GM12878 (cell line): Measurements from ENCODE around the gene TRPC1. TPM values are rescaled to one million over a fixed set of nuclear protein-coding genes. Genes with fewer than 3 reads are reported as not detected.

Source experiments
- ATAC-seq: fragments of 200-7000 bp; cut with Tn5 transposase; 3 replicates; pipeline ENCODE4 v1.9.1; 2020; ENCODE audit warnings: mild to moderate bottlenecking, moderate library complexity
- BruUV-seq: library from RNA; stranded (reverse); fragments of 400-500 nt; replicated peaks from 2 replicates; lab custom pipeline; 2021; lab: Mats Ljungman, UMichigan
- CTCF ChIA-PET: fragments of 300-600 bp; sonication (Branson Sonifier 250); formaldehyde crosslinking; extraction: SDS; loops from one replicate; lab custom pipeline; 2021; ENCODE audit warnings: inconsistent platforms; lab: Yijun Ruan, JAX
- POLR2A ChIA-PET: fragments of 350-600 bp; formaldehyde crosslinking; extraction: SDS; loops from one replicate; lab custom pipeline; 2021; ENCODE audit warnings: inconsistent platforms; lab: Charles Lee
- RAD21 ChIA-PET: fragments of 300-600 bp; sonication (Branson Sonifier 250); formaldehyde crosslinking; loops from one replicate; lab custom pipeline; 2023; ENCODE audit warnings: antibody characterized with exemption; ENCODE audit not compliant: unreplicated experiment; lab: Charles Lee
- SMC1A ChIA-PET: fragments of 300-600 bp; sonication (Branson Sonifier 250); formaldehyde crosslinking; loops from one replicate; lab custom pipeline; 2023; ENCODE audit not compliant: unreplicated experiment, uncharacterized antibody; lab: Charles Lee
- DNase-seq: peaks from one replicate; pipeline ENCODE4 v3.0.0-alpha.2; 2011; ENCODE audit warnings: low read depth, low spot score
- FAIRE-seq: peaks from 3 replicates; lab custom pipeline; 2011; peaks lifted over from hg19 to GRCh38; lab: Jason Lieb, UNC
- H2AFZ ChIP-seq: 2 replicates; pipeline ENCODE4 v1.6.0; 2011; ENCODE audit warnings: low read depth, low read length, control low read depth; ENCODE audit not compliant: control insufficient read depth
- H3K27ac ChIP-seq: 2 replicates; pipeline ENCODE4 v1.5.1; 2011; ENCODE audit warnings: control low read depth; ENCODE audit not compliant: control insufficient read depth, insufficient read depth
- H3K27me3 ChIP-seq, 2 experiments: replicated peaks in 1 of 2; 2 replicates each; pipeline versions ENCODE4 v1.6.0 to v1.6.1; 2011; ENCODE audit warnings: low read length in 1 of 2; ENCODE audit not compliant: control insufficient read depth in 2 of 2, insufficient read depth in 2 of 2
- H3K36me3 ChIP-seq, 2 experiments: 2 replicates each; pipeline ENCODE4 v1.5.1; 2011; ENCODE audit warnings: low read length in 1 of 2; ENCODE audit not compliant: control insufficient read depth in 2 of 2, insufficient read depth in 2 of 2
- H3K4me1 ChIP-seq: 2 replicates; pipeline ENCODE4 v1.6.1; 2011; ENCODE audit warnings: mild to moderate bottlenecking, low read length, moderate library complexity, mixed read lengths; ENCODE audit not compliant: control insufficient read depth, insufficient read depth
- H3K4me2 ChIP-seq: 2 replicates; pipeline ENCODE4 v1.6.0; 2011; ENCODE audit warnings: control low read depth; ENCODE audit not compliant: control insufficient read depth, insufficient read depth
- H3K4me3 ChIP-seq: fragments of 200-600 bp; sonication (generic); 2 replicates; pipeline ENCODE4 v1.5.1; 2016
- H3K79me2 ChIP-seq: 2 replicates; pipeline ENCODE4 v1.6.0; 2011; ENCODE audit warnings: low read length; ENCODE audit not compliant: control insufficient read depth, insufficient read depth
- H3K9ac ChIP-seq: 2 replicates; pipeline ENCODE4 v1.8.0; 2011; ENCODE audit warnings: low read length, control low read depth, mixed read lengths; ENCODE audit not compliant: control insufficient read depth, insufficient read depth
- H3K9me3 ChIP-seq: replicated peaks from 3 replicates; pipeline ENCODE4 v1.5.1; 2011; ENCODE audit warnings: mild to moderate bottlenecking, low read length; ENCODE audit not compliant: control insufficient read depth, insufficient read depth
- H4K20me1 ChIP-seq: 2 replicates; pipeline ENCODE4 v1.6.0; 2011; ENCODE audit not compliant: control insufficient read depth, insufficient read depth
- BMI1 ChIP-seq: fragments of 450-650 bp; IDR thresholded peaks from 2 replicates; pipeline ENCODE4 v1.6.1; 2016; ENCODE audit warnings: mild to moderate bottlenecking, moderate library complexity, borderline replicate concordance
- CBX5 ChIP-seq: sonication (generic); IDR thresholded peaks from 2 replicates; pipeline ENCODE4 v1.6.1; 2016; ENCODE audit warnings: low read depth, moderate library complexity, mild to moderate bottlenecking, inconsistent platforms
- CEBPB ChIP-seq, 2 experiments: fragments of 150-350 bp in 1 of 2; IDR thresholded peaks; 2 replicates each; pipeline ENCODE4 v1.6.1; 2012 to 2014; ENCODE audit warnings: low read depth in 2 of 2, low read length in 2 of 2, borderline replicate concordance in 1 of 2, inconsistent platforms in 1 of 2
- CHD1 ChIP-seq: IDR thresholded peaks from 2 replicates; pipeline ENCODE4 v1.6.1; 2012; ENCODE audit warnings: low read depth, low read length, improper control_type of control experiment
- IKZF1 ChIP-seq: fragments of 450-650 bp; conservative IDR thresholded peaks from 2 replicates; pipeline ENCODE4 v1.6.1; 2017; ENCODE audit warnings: antibody characterized with exemption, mild to moderate bottlenecking
- KAT2A ChIP-seq: conservative IDR thresholded peaks from 2 replicates; pipeline ENCODE4 v1.6.1; 2011; ENCODE audit warnings: low read depth, low read length; ENCODE audit not compliant: control insufficient read depth
- MEF2B ChIP-seq: fragments of 450-650 bp; IDR thresholded peaks from 2 replicates; pipeline ENCODE4 v1.6.1; 2018; ENCODE audit warnings: mild to moderate bottlenecking, moderate library complexity; ENCODE audit not compliant: partially characterized antibody, poor library complexity, severe bottlenecking
- NBN ChIP-seq: fragments of 450-650 bp; IDR thresholded peaks from 2 replicates; pipeline ENCODE4 v1.6.1; 2016
- NFYB ChIP-seq: IDR thresholded peaks from 2 replicates; pipeline ENCODE4 v1.6.1; 2011; ENCODE audit warnings: low read depth, mild to moderate bottlenecking, low read length, improper control_type of control experiment, moderate library complexity; ENCODE audit not compliant: insufficient read depth
- NR2C2 ChIP-seq: IDR thresholded peaks from 2 replicates; pipeline ENCODE4 v1.6.1; 2011; ENCODE audit warnings: borderline replicate concordance, low read depth; ENCODE audit not compliant: control insufficient read depth, insufficient read length
- PML ChIP-seq: IDR thresholded peaks from 2 replicates; pipeline ENCODE4 v1.6.1; 2012; ENCODE audit warnings: low read length, inconsistent platforms
- POLR2AphosphoS2 ChIP-seq: IDR thresholded peaks from 2 replicates; pipeline ENCODE4 v1.6.1; 2011; ENCODE audit warnings: low read depth, mild to moderate bottlenecking, low read length, improper control_type of control experiment, moderate library complexity
- POU2F2 ChIP-seq: IDR thresholded peaks from 3 replicates; pipeline ENCODE4 v1.6.1; 2011; ENCODE audit warnings: low read depth, mild to moderate bottlenecking, low read length, borderline replicate concordance
- RCOR1 ChIP-seq: conservative IDR thresholded peaks from 2 replicates; pipeline ENCODE4 v1.6.1; 2012; ENCODE audit warnings: low read depth, low read length, improper control_type of control experiment
- STAT1 ChIP-seq: fragments of 450-650 bp; conservative IDR thresholded peaks from 2 replicates; pipeline ENCODE4 v1.6.1; 2014; ENCODE audit warnings: antibody characterized with exemption, mild to moderate bottlenecking
- TCF7 ChIP-seq: IDR thresholded peaks from 2 replicates; pipeline ENCODE4 v1.6.1; 2014; ENCODE audit warnings: antibody characterized with exemption, borderline replicate concordance
- WGBS: methylation state at CpG from one replicate; pipeline ENCODE4 v1.1.6; 2016; ENCODE audit warnings: low lambda C conversion rate; ENCODE audit not compliant: insufficient replicate concordance, insufficient coverage; ENCODE audit errors: missing lambda C conversion rate; 5-methylcytosine and 5-hydroxymethylcytosine counted together
- in situ Hi-C: fragments of 300-500 bp; cut with MboI; formaldehyde crosslinking; loops from 9 replicates; pipeline ENCODE4 v1.14.3; 2018; ENCODE audit warnings: mixed read lengths
- intact Hi-C: fragments of 100-400 bp; cut with micrococcal nuclease; formaldehyde crosslinking; loops from one replicate; pipeline ENCODE4 v1.14.2; 2022; ENCODE audit not compliant: unreplicated experiment
- polyA plus RNA-seq, 11 experiments: library from polyadenylated mRNA; depleted of rRNA in 4 of 11; unstranded in 6 of 11; stranded (reverse) in 5 of 11; fragments of >200 nt; fragmentation: Nextera tagmentation in 4 of 11; fragmentation: Illumina TruSeq in 1 of 11; extraction: Ambion mirVana in 4 of 11; extraction: Trizol in 1 of 11; gene quantifications; 1 replicate in 1 of 11; 2 replicates in 10 of 11; pipeline versions ENCODE4 v1.2.1 to v1.2.3, GENCODE V29; 2011 to 2016; ENCODE audit warnings: inconsistent platforms in 2 of 11, missing spikeins in 2 of 11, low read depth in 1 of 11
- total RNA-seq, 4 experiments: library from RNA; depleted of rRNA in 3 of 4; stranded (reverse); fragments of >200 nt in 3 of 4; fragmentation: Illumina TruSeq in 1 of 4; extraction: Trizol in 1 of 4; gene quantifications; 2 replicates each; pipeline versions ENCODE4 v1.2.1 to v1.2.3, GENCODE V29; 2013 to 2021
- TF ChIP-seq, protein P1 (sequence below): fragments of 450-650 bp; formaldehyde crosslinking; IDR thresholded peaks from 2 replicates; pipeline ENCODE4 v1.5.0; 2022; ENCODE audit warnings: mild to moderate bottlenecking, missing genetic modification characterization
- TF ChIP-seq, protein P2 (sequence below): fragments of 450-650 bp; IDR thresholded peaks from 2 replicates; pipeline ENCODE4 v1.6.1; 2017; ENCODE audit warnings: mild to moderate bottlenecking, moderate library complexity

The TRPC1 gene
- total and polyA plus RNA-seq, 10 of the 15 experiments (the other 5 are each of a cell fraction or from before 2014, with no cell fraction given), result 0.05 to 2.9 (median 0.17) TPM

GRCh38 chr3:142839831-142840230 is 116.0 kb downstream of the TRPC1 start:
- Histone ChIP-seq H3K9me3 (no peaks in the 10 kb centered on the region), H3K4me2 (no peak overlapping the region), H3K36me3 (no peaks in the 10 kb centered on the region), H3K27ac (no peak overlapping the region), H3K27me3 (no peaks in the 10 kb centered on the region; a peak in 2 of 4 replicates), H3K9ac (no peak overlapping the region), H4K20me1 (no peaks in the 10 kb centered on the region), H3K79me2 (no peaks in the 10 kb centered on the region), H2AFZ (no peak overlapping the region), H3K4me3 (no peak overlapping the region), H3K4me1 (no peaks in the 10 kb centered on the region)
- in situ Hi-C loops (no loop called here), intact Hi-C loops (no loop called here)
- no peak for DNase-seq
- SMC1A ChIA-PET, result no interaction called here
- 7% methylated on average over 2 of the region's 2 CpGs for whole genome bisulfite sequencing
- RAD21 ChIA-PET, result interaction anchor here (1.1 kb wide), 1 partner anchor 11 kb away, joined by 3 read pairs; no protein-coding TSS in a partner anchor
- TF ChIP-seq CEBPB (IDR thresholded peaks at IDR 0.05; ENCODE audit: borderline replicate concordance in 1 of 2, low read depth in 2 of 2, low read length in 2 of 2) (no peak), PML (no peak), NR2C2 (no peak), TCF7 (no peak), NFYB (no peak), CHD1 (no peak), BMI1 (no peak), POLR2AphosphoS2 (no peak), RCOR1 (no peak), NBN (no peak), POU2F2 (no peak), STAT1 (no peak), KAT2A (no peak), CBX5 (no peak), IKZF1 (no peak), MEF2B (no peak)
- TF ChIP-seq, protein P1, sequence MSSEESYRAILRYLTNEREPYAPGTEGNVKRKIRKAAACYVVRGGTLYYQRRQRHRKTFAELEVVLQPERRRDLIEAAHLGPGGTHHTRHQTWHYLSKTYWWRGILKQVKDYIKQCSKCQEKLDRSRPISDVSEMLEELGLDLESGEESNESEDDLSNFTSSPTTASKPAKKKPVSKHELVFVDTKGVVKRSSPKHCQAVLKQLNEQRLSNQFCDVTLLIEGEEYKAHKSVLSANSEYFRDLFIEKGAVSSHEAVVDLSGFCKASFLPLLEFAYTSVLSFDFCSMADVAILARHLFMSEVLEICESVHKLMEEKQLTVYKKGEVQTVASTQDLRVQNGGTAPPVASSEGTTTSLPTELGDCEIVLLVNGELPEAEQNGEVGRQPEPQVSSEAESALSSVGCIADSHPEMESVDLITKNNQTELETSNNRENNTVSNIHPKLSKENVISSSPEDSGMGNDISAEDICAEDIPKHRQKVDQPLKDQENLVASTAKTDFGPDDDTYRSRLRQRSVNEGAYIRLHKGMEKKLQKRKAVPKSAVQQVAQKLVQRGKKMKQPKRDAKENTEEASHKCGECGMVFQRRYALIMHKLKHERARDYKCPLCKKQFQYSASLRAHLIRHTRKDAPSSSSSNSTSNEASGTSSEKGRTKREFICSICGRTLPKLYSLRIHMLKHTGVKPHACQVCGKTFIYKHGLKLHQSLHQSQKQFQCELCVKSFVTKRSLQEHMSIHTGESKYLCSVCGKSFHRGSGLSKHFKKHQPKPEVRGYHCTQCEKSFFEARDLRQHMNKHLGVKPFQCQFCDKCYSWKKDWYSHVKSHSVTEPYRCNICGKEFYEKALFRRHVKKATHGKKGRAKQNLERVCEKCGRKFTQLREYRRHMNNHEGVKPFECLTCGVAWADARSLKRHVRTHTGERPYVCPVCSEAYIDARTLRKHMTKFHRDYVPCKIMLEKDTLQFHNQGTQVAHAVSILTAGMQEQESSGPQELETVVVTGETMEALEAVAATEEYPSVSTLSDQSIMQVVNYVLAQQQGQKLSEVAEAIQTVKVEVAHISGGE (CRISPR knock-in tag), result no peak
- TF ChIP-seq, protein P2, sequence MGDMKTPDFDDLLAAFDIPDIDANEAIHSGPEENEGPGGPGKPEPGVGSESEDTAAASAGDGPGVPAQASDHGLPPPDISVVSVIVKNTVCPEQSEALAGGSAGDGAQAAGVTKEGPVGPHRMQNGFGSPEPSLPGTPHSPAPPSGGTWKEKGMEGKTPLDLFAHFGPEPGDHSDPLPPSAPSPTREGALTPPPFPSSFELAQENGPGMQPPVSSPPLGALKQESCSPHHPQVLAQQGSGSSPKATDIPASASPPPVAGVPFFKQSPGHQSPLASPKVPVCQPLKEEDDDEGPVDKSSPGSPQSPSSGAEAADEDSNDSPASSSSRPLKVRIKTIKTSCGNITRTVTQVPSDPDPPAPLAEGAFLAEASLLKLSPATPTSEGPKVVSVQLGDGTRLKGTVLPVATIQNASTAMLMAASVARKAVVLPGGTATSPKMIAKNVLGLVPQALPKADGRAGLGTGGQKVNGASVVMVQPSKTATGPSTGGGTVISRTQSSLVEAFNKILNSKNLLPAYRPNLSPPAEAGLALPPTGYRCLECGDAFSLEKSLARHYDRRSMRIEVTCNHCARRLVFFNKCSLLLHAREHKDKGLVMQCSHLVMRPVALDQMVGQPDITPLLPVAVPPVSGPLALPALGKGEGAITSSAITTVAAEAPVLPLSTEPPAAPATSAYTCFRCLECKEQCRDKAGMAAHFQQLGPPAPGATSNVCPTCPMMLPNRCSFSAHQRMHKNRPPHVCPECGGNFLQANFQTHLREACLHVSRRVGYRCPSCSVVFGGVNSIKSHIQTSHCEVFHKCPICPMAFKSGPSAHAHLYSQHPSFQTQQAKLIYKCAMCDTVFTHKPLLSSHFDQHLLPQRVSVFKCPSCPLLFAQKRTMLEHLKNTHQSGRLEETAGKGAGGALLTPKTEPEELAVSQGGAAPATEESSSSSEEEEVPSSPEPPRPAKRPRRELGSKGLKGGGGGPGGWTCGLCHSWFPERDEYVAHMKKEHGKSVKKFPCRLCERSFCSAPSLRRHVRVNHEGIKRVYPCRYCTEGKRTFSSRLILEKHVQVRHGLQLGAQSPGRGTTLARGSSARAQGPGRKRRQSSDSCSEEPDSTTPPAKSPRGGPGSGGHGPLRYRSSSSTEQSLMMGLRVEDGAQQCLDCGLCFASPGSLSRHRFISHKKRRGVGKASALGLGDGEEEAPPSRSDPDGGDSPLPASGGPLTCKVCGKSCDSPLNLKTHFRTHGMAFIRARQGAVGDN, result no peak
- no TSS peak for BruUV-seq
- no peak for FAIRE-seq
- CTCF ChIA-PET, result interaction anchor here (2.3 to 2.5 kb wide), 2 partner anchors 11 to 154 kb away, joined by 7 to 19 read pairs; no protein-coding TSS in a partner anchor
- no peak for ATAC-seq
- POLR2A ChIA-PET, result no interaction called here
